ENCODE results near the gene WEE1.
A peak's percentile ranks its signal among the peaks of the same experiment; 100 is the strongest.
"Not testable (repeated sequence)": the region's sequence is repeated elsewhere in the genome, so short reads cannot be mapped to it uniquely, and the experiment has no call there.

WEE1 gene

GRCh38 chr11:9573052-9573774 is at the start of gene WEE1:
Gene WEE1, plus strand, starts transcription at chr11:9573670. Its CDS starts 264 bp downstream, at chr11:9573934.
- DNase-seq (ENCODE audit: low read depth) = peak; percentile 98

GRCh38 chr11:9524001-9524400 is 49.5 kb upstream of the WEE1 start:
- no peak for DNase-seq (ENCODE audit: low read depth)

GRCh38 chr11:9525116-9525515 is 48.4 kb upstream of the WEE1 start:
- no peak for DNase-seq (ENCODE audit: low read depth)

GRCh38 chr11:9527481-9528135 is 45.9 kb upstream of the WEE1 start:
- peak; percentile 85 for DNase-seq (ENCODE audit: low read depth)

- no peak for DNase-seq (ENCODE audit: low read depth)
Measured at GRCh38 chr11:9528136-9528501, 45.4 kb upstream of the WEE1 start.

GRCh38 chr11:9528573-9529333 is 44.7 kb upstream of the WEE1 start:
- DNase-seq (ENCODE audit: low read depth) = no peak

GRCh38 chr11:9529334-9529650 is 44.2 kb upstream of the WEE1 start:
- DNase-seq (ENCODE audit: low read depth) = no peak

GRCh38 chr11:9530020-9530621 is 43.3 kb upstream of the WEE1 start:
- no peak for DNase-seq (ENCODE audit: low read depth)

- no peak for DNase-seq (ENCODE audit: low read depth)
Measured at GRCh38 chr11:9530901-9531625, 42.4 kb upstream of the WEE1 start.

GRCh38 chr11:9533058-9533457 is 40.4 kb upstream of the WEE1 start:
- no peak for DNase-seq (ENCODE audit: low read depth)

- no peak for DNase-seq (ENCODE audit: low read depth)
Measured at GRCh38 chr11:9533736-9534473, 39.6 kb upstream of the WEE1 start.

- DNase-seq (ENCODE audit: low read depth) = peak; percentile 88
Measured at GRCh38 chr11:9535189-9535781, 38.2 kb upstream of the WEE1 start.

GRCh38 chr11:9538548-9538947 is 34.9 kb upstream of the WEE1 start:
- no peak for DNase-seq (ENCODE audit: low read depth)

GRCh38 chr11:9549216-9549615 is 24.3 kb upstream of the WEE1 start:
- DNase-seq (ENCODE audit: low read depth) = not testable (repeated sequence)

- DNase-seq (ENCODE audit: low read depth) = no peak
Measured at GRCh38 chr11:9550191-9550628, 23.3 kb upstream of the WEE1 start.

GRCh38 chr11:9561279-9561982 is 12.0 kb upstream of the WEE1 start:
- no peak for DNase-seq (ENCODE audit: low read depth)

GRCh38 chr11:9562716-9563115 is 10.8 kb upstream of the WEE1 start:
- no peak for DNase-seq (ENCODE audit: low read depth)

GRCh38 chr11:9563196-9563730 is 10.2 kb upstream of the WEE1 start:
- DNase-seq (ENCODE audit: low read depth) = no peak

GRCh38 chr11:9565822-9566560 is 7.5 kb upstream of the WEE1 start:
- peak; percentile 100 for DNase-seq (ENCODE audit: low read depth)
